ENCODE data around the gene TLE4.

DNA sequence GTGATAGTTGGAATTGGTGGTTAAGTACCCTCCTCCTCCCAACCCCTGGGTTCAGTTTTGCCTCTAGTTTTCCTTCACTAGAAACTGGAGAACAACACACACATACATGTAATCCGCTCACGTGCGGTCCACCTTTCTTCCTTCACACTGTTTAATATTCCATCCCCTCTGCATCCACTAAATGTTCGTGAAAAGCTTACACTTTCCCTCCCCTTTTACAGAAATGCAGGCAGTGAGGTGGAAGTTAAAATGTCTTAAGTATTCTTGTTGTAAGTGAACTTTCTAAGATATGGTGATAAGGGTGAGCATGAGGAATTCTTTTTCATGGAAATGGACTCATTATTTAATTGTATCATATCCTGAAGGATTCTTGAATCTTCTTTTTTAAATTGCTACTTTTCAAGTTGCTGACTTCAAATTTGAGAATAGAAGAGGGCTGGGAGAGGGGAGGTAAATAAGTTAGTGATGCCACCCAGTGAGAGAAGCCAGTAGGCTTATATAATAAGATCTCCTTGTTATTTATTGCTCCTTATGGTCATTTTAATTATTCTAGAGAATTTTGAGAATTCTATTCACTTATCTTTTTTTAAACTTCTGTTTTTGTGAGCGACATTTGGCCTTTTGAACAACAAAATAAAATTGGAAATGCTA is 90.2 kb downstream of the TLE4 start:
- no peak for TF ChIP-seq POLR2A (IDR thresholded peaks at IDR 0.05)
- TF ChIP-seq, protein P1, sequence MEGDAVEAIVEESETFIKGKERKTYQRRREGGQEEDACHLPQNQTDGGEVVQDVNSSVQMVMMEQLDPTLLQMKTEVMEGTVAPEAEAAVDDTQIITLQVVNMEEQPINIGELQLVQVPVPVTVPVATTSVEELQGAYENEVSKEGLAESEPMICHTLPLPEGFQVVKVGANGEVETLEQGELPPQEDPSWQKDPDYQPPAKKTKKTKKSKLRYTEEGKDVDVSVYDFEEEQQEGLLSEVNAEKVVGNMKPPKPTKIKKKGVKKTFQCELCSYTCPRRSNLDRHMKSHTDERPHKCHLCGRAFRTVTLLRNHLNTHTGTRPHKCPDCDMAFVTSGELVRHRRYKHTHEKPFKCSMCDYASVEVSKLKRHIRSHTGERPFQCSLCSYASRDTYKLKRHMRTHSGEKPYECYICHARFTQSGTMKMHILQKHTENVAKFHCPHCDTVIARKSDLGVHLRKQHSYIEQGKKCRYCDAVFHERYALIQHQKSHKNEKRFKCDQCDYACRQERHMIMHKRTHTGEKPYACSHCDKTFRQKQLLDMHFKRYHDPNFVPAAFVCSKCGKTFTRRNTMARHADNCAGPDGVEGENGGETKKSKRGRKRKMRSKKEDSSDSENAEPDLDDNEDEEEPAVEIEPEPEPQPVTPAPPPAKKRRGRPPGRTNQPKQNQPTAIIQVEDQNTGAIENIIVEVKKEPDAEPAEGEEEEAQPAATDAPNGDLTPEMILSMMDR (IDR thresholded peaks at IDR 0.05): no peak

All from esophagus squamous epithelium (tissue), 4 donors.